Lung (tissue), 12 donors: Measurements from ENCODE around the gene FAAP100. TPM values are rescaled to one million over a fixed set of nuclear protein-coding genes. Genes with fewer than 3 reads are reported as not detected.

Source experiments
- ATAC-seq: fragments of 200-7000 bp; cut with Tn5 transposase; one replicate; pipeline ENCODE4 v1.9.1; 2020; ENCODE audit warnings: moderate number of reproducible peaks; ENCODE audit not compliant: insufficient read depth, low FRiP score
- DNase-seq, 3 donors: peaks; one replicate each; pipeline ENCODE4 v3.0.0-alpha.2; 2013 to 2017
- H3K27ac ChIP-seq, 2 donors: one replicate each; pipeline ENCODE4 v1.5.1; 2013; ENCODE audit warnings: mild to moderate bottlenecking in 2 of 2, moderate library complexity in 2 of 2, control low read depth in 1 of 2, inconsistent platforms in 1 of 2, low read depth in 1 of 2, low read length in 1 of 2
- H3K27me3 ChIP-seq, 3 donors: one replicate each; pipeline ENCODE4 v1.5.1; 2013; ENCODE audit warnings: low read length in 2 of 3; ENCODE audit not compliant: control insufficient read depth in 3 of 3, insufficient read depth in 3 of 3
- H3K36me3 ChIP-seq, 4 donors: one replicate each; pipeline ENCODE4 v1.5.1; 2013; ENCODE audit warnings: low read length in 4 of 4, mild to moderate bottlenecking in 1 of 4, moderate library complexity in 1 of 4; ENCODE audit not compliant: control insufficient read depth in 4 of 4, insufficient read depth in 4 of 4
- H3K4me1 ChIP-seq, 5 donors: one replicate each; pipeline ENCODE4 v1.5.1; 2013; ENCODE audit warnings: low read length in 5 of 5, mild to moderate bottlenecking in 2 of 5, moderate library complexity in 1 of 5; ENCODE audit not compliant: control insufficient read depth in 5 of 5, insufficient read depth in 5 of 5
- H3K4me3 ChIP-seq: one replicate; pipeline ENCODE4 v1.5.1; 2013; ENCODE audit warnings: mild to moderate bottlenecking, control low read depth, moderate library complexity
- H3K9ac ChIP-seq, 2 donors: one replicate each; pipeline ENCODE4 v1.5.1; 2013; ENCODE audit warnings: low read length in 2 of 2, control low read depth in 1 of 2; ENCODE audit not compliant: insufficient read depth in 1 of 2
- H3K9me3 ChIP-seq, 4 donors: one replicate each; pipeline ENCODE4 v1.5.1; 2013; ENCODE audit warnings: low read length in 3 of 4, mild to moderate bottlenecking in 1 of 4, moderate library complexity in 1 of 4; ENCODE audit not compliant: control insufficient read depth in 4 of 4, insufficient read depth in 3 of 4
- WGBS, 2 donors: extraction: QIAGEN DNeasy Blood & Tissue Kit; methylation state at CpG; one replicate each; pipeline ENCODE4 v1.1.7; 2013; 5-methylcytosine and 5-hydroxymethylcytosine counted together
- polyA plus RNA-seq, 2 donors: library from polyadenylated mRNA; stranded (reverse); fragments of 200-250 nt; gene quantifications; one replicate each; pipeline ENCODE4 v1.2.1, GENCODE V29; 2013
- total RNA-seq, 2 donors: library from RNA; depleted of rRNA in 1 of 2; stranded (reverse); fragments of >200 nt in 1 of 2; gene quantifications; one replicate each; pipeline ENCODE4 v1.2.1, GENCODE V29; 2014 to 2021
- TF ChIP-seq, protein P1 (sequence below): IDR thresholded peaks from 2 replicates; pipeline ENCODE4 v1.5.1; 2012; ENCODE audit warnings: mild to moderate bottlenecking; ENCODE audit errors: control extremely low read depth, extremely low read depth
- donor health status: control.
- donor health status: control.
- donor health status: Bipolar disorder and iron deficiency.
- donor health status: healthy.
- donor health status: DM: yes; HTN: yes; CAD: no.

FAAP100 gene
- total and polyA plus RNA-seq, 4 donors, result 20.8 to 34.4 (median 25.4) TPM

DNA sequence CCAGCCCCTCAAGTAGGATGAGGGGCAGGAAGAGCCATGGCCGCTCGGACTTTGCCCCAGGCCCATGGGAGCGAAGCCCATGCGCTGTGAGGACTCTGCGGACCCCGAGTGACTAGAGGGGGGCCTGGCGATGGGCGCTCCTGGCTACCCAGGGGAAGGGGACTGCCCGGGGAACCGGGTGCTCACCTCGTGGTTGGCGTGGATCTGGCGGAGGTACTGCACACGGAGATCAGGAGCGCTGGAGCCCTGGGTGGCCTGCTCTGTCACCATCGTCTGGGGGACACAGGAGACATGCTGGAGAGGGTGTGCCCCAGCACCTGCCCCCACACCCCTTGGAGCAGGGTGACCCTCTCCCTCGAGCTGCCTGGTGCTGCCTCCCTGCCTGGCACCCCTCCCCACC lies 11.0 kb downstream of the FAAP100 start:
- 93 to 95% methylated on average over 16 of the region's 17 CpGs for WGBS, 2 donors
- DNase-seq, result no peak
- no peak overlapping the region for H3K27ac ChIP-seq
- H3K9me3 ChIP-seq, result peaks cover 0 to 8% (median 0%) of the 10 kb centered on the region in 4 donors
- H3K36me3 ChIP-seq, result peaks cover 3 to 65% (median 9%) of the 10 kb centered on the region in 4 donors
- peaks cover 0 to 7% (median 4%) of the 10 kb centered on the region in 5 donors for H3K4me1 ChIP-seq
- TF ChIP-seq, protein P1, sequence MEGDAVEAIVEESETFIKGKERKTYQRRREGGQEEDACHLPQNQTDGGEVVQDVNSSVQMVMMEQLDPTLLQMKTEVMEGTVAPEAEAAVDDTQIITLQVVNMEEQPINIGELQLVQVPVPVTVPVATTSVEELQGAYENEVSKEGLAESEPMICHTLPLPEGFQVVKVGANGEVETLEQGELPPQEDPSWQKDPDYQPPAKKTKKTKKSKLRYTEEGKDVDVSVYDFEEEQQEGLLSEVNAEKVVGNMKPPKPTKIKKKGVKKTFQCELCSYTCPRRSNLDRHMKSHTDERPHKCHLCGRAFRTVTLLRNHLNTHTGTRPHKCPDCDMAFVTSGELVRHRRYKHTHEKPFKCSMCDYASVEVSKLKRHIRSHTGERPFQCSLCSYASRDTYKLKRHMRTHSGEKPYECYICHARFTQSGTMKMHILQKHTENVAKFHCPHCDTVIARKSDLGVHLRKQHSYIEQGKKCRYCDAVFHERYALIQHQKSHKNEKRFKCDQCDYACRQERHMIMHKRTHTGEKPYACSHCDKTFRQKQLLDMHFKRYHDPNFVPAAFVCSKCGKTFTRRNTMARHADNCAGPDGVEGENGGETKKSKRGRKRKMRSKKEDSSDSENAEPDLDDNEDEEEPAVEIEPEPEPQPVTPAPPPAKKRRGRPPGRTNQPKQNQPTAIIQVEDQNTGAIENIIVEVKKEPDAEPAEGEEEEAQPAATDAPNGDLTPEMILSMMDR, result no peak
- no peak overlapping the region for H3K9ac ChIP-seq
- H3K27me3 ChIP-seq, result peaks cover 0 to 9% (median 3%) of the 10 kb centered on the region in 3 donors
- no peak overlapping the region for H3K4me3 ChIP-seq
- ATAC-seq, result no peak

DNA sequence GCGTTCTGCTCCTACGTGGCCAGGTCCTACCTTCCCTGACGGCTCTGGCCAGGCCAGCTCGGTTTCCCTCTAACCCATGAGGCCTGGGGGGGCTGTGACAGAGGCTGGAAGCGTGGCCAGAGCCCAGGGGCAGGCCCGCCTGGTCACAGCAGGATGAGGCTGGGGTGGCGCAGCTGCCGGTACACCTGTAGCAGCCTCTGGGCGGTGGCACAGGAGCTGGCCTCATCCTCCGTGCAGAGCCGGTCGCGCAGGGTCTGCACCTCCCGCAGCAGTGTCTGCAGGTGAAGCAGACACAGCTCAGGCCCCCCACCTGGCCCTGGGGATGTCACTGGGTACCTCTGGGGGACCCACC lies 11.5 kb downstream of the FAAP100 start:
- Histone ChIP-seq H3K9me3 (peaks cover 0 to 8% (median 0%) of the 10 kb centered on the region in 4 donors), H3K9ac (no peak overlapping the region), H3K27me3 (peaks cover 0 to 14% (median 8%) of the 10 kb centered on the region in 3 donors), H3K36me3 (peaks cover 3 to 61% (median 7%) of the 10 kb centered on the region in 4 donors), H3K4me1 (peaks cover 0 to 8% (median 6%) of the 10 kb centered on the region in 5 donors), H3K4me3 (no peak overlapping the region), H3K27ac (no peak overlapping the region)
- ATAC-seq (no peak), DNase-seq (no peak)
- TF ChIP-seq, protein P1, result no peak
- WGBS, 2 donors, result 95 to 96% methylated on average over 14 of the region's 14 CpGs

DNA sequence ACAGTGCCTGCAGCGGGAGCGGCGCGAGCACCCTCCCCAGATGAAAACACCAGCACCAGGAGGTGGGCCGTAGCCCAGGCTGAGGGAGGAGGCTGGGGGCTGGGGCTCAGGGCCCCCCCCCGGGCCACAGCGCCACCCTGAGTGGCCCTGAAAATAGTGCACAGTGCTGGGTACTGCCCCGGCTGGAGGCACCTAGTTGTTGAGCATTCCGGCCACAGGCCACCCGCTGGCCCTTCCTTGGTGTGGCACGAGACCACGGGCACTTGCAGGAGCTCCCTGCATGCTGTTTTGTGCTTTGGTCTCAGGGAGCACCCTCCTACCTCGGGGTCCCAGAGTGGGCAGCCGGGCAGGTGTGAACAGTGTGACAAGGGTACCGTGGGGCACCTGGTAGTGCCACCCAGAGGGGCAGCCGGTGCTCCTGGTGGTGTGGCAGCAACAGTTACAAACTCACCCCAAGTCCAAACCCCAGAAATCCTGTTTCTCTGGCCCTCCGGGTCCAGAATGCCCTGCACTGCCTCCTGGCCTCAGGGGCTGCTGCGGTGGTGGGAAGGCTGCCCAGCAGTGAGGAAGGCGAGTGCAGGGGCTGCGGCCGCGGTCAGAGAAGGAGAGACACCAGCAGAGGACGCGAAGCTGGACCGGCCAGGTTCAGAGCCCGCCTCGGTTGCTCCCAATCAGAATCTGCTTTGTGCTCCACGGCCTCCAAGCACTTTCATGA lies 12.0 kb downstream of the FAAP100 start:
- no peak overlapping the region for H3K27ac ChIP-seq
- ATAC-seq, result no peak
- H3K27me3 ChIP-seq, result peaks cover 0 to 17% (median 12%) of the 10 kb centered on the region in 3 donors
- peaks cover 3 to 56% (median 6%) of the 10 kb centered on the region in 4 donors for H3K36me3 ChIP-seq
- no peak overlapping the region for H3K4me3 ChIP-seq
- DNase-seq, result no peak
- H3K9ac ChIP-seq, result no peak overlapping the region
- WGBS, 2 donors, result 96 to 98% methylated on average over 27 to 28 of the region's 28 CpGs
- H3K9me3 ChIP-seq, result peaks cover 0 to 8% (median 0%) of the 10 kb centered on the region in 4 donors
- peaks cover 0 to 8% (median 6%) of the 10 kb centered on the region in 5 donors for H3K4me1 ChIP-seq
- TF ChIP-seq, protein P1, result no peak

DNA sequence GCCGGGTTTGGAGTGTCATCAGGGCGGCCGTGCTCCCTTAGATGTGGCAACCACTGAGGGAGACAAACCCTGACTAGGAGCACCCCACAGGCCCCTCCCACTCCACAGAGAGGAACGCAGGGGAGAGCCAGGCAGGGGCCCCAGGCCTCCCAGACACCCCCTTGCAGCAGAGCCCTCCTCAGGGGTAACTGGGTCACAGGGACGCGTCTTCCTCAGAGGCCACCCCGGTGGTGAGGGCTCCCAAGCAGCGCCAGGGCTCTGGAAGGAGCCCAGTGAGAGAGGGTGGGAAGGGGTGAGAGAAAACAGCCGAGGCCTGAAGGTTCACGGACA lies 12.6 kb downstream of the FAAP100 start:
- no peak for ATAC-seq
- Histone ChIP-seq H3K27ac (no peak overlapping the region), H3K9ac (no peak overlapping the region), H3K27me3 (peaks cover 0 to 17% (median 12%) of the 10 kb centered on the region in 3 donors), H3K9me3 (peaks cover 0 to 8% (median 0%) of the 10 kb centered on the region in 4 donors), H3K36me3 (peaks cover 3 to 52% (median 6%) of the 10 kb centered on the region in 4 donors), H3K4me3 (no peak overlapping the region), H3K4me1 (peaks cover 0 to 8% (median 6%) of the 10 kb centered on the region in 5 donors)
- TF ChIP-seq, protein P1, result no peak
- no peak for DNase-seq
- 84% methylated on average over 10 of the region's 10 CpGs for whole genome bisulfite sequencing, 2 donors
